Liver (tissue), 9 donors: ENCODE data around the gene TXNDC11. TPM values are rescaled to one million over a fixed set of nuclear protein-coding genes. Genes with fewer than 3 reads are reported as not detected.

ENCODE experiments used
- DNase-seq: peaks from one replicate; pipeline ENCODE4 v3.0.0-alpha.2; 2017; ENCODE audit warnings: low spot score
- H3K27ac ChIP-seq, 2 donors: one replicate each; pipeline ENCODE4 v1.7.0; 2013; ENCODE audit warnings: inconsistent platforms in 2 of 2, low read length in 2 of 2, control low read depth in 1 of 2, low read depth in 1 of 2, mild to moderate bottlenecking in 1 of 2
- H3K27me3 ChIP-seq, 4 donors: one replicate each; pipeline versions ENCODE4 v1.6.1 to v1.7.0; 2013; ENCODE audit warnings: low read length in 3 of 4, inconsistent platforms in 1 of 4, mild to moderate bottlenecking in 1 of 4, moderate library complexity in 1 of 4; ENCODE audit not compliant: control insufficient read depth in 4 of 4, insufficient read depth in 4 of 4
- H3K36me3 ChIP-seq, 4 donors: one replicate each; pipeline versions ENCODE4 v1.6.1 to v1.7.0; 2013; ENCODE audit warnings: low read length in 3 of 4, mild to moderate bottlenecking in 3 of 4, low read depth in 1 of 4, moderate library complexity in 1 of 4; ENCODE audit not compliant: control insufficient read depth in 4 of 4, insufficient read depth in 3 of 4
- H3K4me1 ChIP-seq, 4 donors: one replicate each; pipeline versions ENCODE4 v1.6.1 to v1.7.0; 2013; ENCODE audit warnings: low read length in 3 of 4, mild to moderate bottlenecking in 3 of 4, moderate library complexity in 1 of 4; ENCODE audit not compliant: control insufficient read depth in 4 of 4, insufficient read depth in 4 of 4
- H3K4me3 ChIP-seq, 3 donors: one replicate each; pipeline versions ENCODE4 v1.6.1 to v1.7.0; 2013; ENCODE audit warnings: low read length in 3 of 3, control low read depth in 1 of 3, low read depth in 1 of 3, mild to moderate bottlenecking in 1 of 3
- H3K9ac ChIP-seq, 2 donors: one replicate each; pipeline ENCODE4 v1.7.0; 2013; ENCODE audit warnings: low read length in 2 of 2, mild to moderate bottlenecking in 2 of 2, moderate library complexity in 2 of 2, control low read depth in 1 of 2, low read depth in 1 of 2
- H3K9me3 ChIP-seq, 4 donors: one replicate each; pipeline versions ENCODE4 v1.6.1 to v1.7.0; 2013; ENCODE audit warnings: low read length in 3 of 4; ENCODE audit not compliant: control insufficient read depth in 4 of 4
- CTCF ChIP-seq: fragments of 150-350 bp; IDR thresholded peaks from 2 replicates; pipeline ENCODE4 v1.5.1; 2017; ENCODE audit warnings: improper control_type of control experiment, low read depth, low read length; ENCODE audit not compliant: missing input control
- EGR1 ChIP-seq, 2 donors: IDR thresholded peaks; 2 replicates each; pipeline ENCODE4 v1.6.1; 2016 to 2018; ENCODE audit warnings: antibody characterized with exemption in 2 of 2, low read depth in 2 of 2
- FOXA1 ChIP-seq: IDR thresholded peaks from 2 replicates; pipeline ENCODE4 v1.6.1; 2016; ENCODE audit warnings: antibody characterized with exemption
- FOXA2 ChIP-seq: IDR thresholded peaks from 2 replicates; pipeline ENCODE4 v1.6.1; 2016; ENCODE audit warnings: antibody characterized with exemption
- HNF4G ChIP-seq: IDR thresholded peaks from 2 replicates; pipeline ENCODE4 v1.6.1; 2016; ENCODE audit warnings: antibody characterized with exemption
- JUND ChIP-seq, 2 donors: IDR thresholded peaks; 2 replicates each; pipeline ENCODE4 v1.6.1; 2016; ENCODE audit warnings: antibody characterized with exemption in 2 of 2
- MAX ChIP-seq: IDR thresholded peaks from 2 replicates; pipeline ENCODE4 v1.6.1; 2016; ENCODE audit warnings: antibody characterized with exemption
- NR2F2 ChIP-seq: IDR thresholded peaks from 2 replicates; pipeline ENCODE4 v1.6.1; 2016; ENCODE audit warnings: antibody characterized with exemption
- REST ChIP-seq: IDR thresholded peaks from 2 replicates; pipeline ENCODE4 v1.6.1; 2016; ENCODE audit warnings: antibody characterized with exemption, mild to moderate bottlenecking
- RXRA ChIP-seq, 2 donors: IDR thresholded peaks; 2 replicates each; pipeline ENCODE4 v1.6.1; 2017 to 2018; ENCODE audit warnings: antibody characterized with exemption in 2 of 2, mild to moderate bottlenecking in 1 of 2
- SP1 ChIP-seq: IDR thresholded peaks from 2 replicates; pipeline ENCODE4 v1.6.1; 2018; ENCODE audit warnings: antibody characterized with exemption, mild to moderate bottlenecking
- TAF1 ChIP-seq: conservative IDR thresholded peaks from 2 replicates; pipeline ENCODE4 v1.6.1; 2016; ENCODE audit warnings: antibody characterized with exemption, mild to moderate bottlenecking
- YY1 ChIP-seq: IDR thresholded peaks from 2 replicates; pipeline ENCODE4 v1.6.1; 2016; ENCODE audit warnings: antibody characterized with exemption, mild to moderate bottlenecking
- WGBS: extraction: QIAGEN DNeasy Blood & Tissue Kit; methylation state at CpG from one replicate; pipeline ENCODE4 v1.1.7; 2013; 5-methylcytosine and 5-hydroxymethylcytosine counted together
- polyA plus RNA-seq, 2 donors: library from polyadenylated mRNA; stranded (reverse) in 1 of 2; unstranded in 1 of 2; fragments of 200-250 nt in 1 of 2; fragments of >200 nt in 1 of 2; fragmentation: Nextera tagmentation in 1 of 2; extraction: Ambion mirVana in 1 of 2; gene quantifications; one replicate each; pipeline versions ENCODE4 v1.2.1 to v1.2.3, GENCODE V29; 2013 to 2015
- total RNA-seq, 2 donors: library from RNA; depleted of rRNA; stranded (reverse); fragments of >200 nt; gene quantifications; one replicate each; pipeline ENCODE4 v1.2.3, GENCODE V29; 2014
- donor health status: healthy.
- donor health status: healthy.
- donor health status: healthy.
- donor health status: healthy.
- donor health status: healthy.

TXNDC11 gene
- total and polyA plus RNA-seq, 4 donors, result 26.4 to 63.5 (median 48.5) TPM

GRCh38 chr16:11692171-11692570 is 50.5 kb downstream of the TXNDC11 start (continued):
- no peak for TF ChIP-seq REST

GRCh38 chr16:11691771-11692170 is 50.9 kb downstream of the TXNDC11 start:
- H3K9me3 ChIP-seq, result no peaks in the 10 kb centered on the region
- no peaks in the 10 kb centered on the region for H3K27me3 ChIP-seq
- DNase-seq, result no peak
- no peak overlapping the region for H3K9ac ChIP-seq
- peaks cover 0 to 4% (median 0%) of the 10 kb centered on the region in 4 donors for H3K4me1 ChIP-seq
- TF ChIP-seq NR2F2 (no peak), MAX (no peak), CTCF (no peak), FOXA2 (no peak), FOXA1 (no peak)
- peaks cover 15 to 66% (median 45%) of the 10 kb centered on the region in 4 donors for H3K36me3 ChIP-seq
- 95% methylated on average over 15 of the region's 15 CpGs for WGBS
- H3K27ac ChIP-seq, result no peak overlapping the region
- no peak overlapping the region for H3K4me3 ChIP-seq

- no peak for TF ChIP-seq EGR1 (IDR thresholded peaks at IDR 0.05; ENCODE audit: low read depth in 2 of 2)
- no peak for TF ChIP-seq YY1
- TF ChIP-seq HNF4G, result no peak
- TF ChIP-seq SP1, result no peak
- no peak for TF ChIP-seq RXRA (IDR thresholded peaks at IDR 0.05)
- no peak for TF ChIP-seq MAX
- TF ChIP-seq JUND (IDR thresholded peaks at IDR 0.05), result no peak
- TF ChIP-seq REST, result no peak
- TF ChIP-seq TAF1, result no peak
- H3K27ac ChIP-seq, result no peak overlapping the region
- H3K4me3 ChIP-seq, result no peak overlapping the region
- DNase-seq, result no peak
- H3K9me3 ChIP-seq, result no peaks in the 10 kb centered on the region
- H3K36me3 ChIP-seq, result peaks cover 15 to 66% (median 46%) of the 10 kb centered on the region in 4 donors
- H3K9ac ChIP-seq, result no peak overlapping the region
- WGBS, result 97% methylated on average over 5 of the region's 5 CpGs
- H3K27me3 ChIP-seq, result no peaks in the 10 kb centered on the region
- peaks cover 0 to 4% (median 0%) of the 10 kb centered on the region in 4 donors for H3K4me1 ChIP-seq
Observed at GRCh38 chr16:11691235-11691634, 51.4 kb downstream of the TXNDC11 start.
